GM21576 (cell line): ENCODE measurements around the gene CHD9NB.
"Not testable (repeated sequence)": the region's sequence is repeated elsewhere in the genome, so short reads cannot be mapped to it uniquely, and the experiment has no call there.

Source experiments
- ATAC-seq: cut with Tn5 transposase; IDR thresholded peaks from one replicate; pipeline ENCODE4 v1.9.1; 2021; ENCODE audit warnings: mild to moderate bottlenecking, moderate library complexity; ENCODE audit not compliant: unreplicated experiment

The CHD9NB gene

DNA sequence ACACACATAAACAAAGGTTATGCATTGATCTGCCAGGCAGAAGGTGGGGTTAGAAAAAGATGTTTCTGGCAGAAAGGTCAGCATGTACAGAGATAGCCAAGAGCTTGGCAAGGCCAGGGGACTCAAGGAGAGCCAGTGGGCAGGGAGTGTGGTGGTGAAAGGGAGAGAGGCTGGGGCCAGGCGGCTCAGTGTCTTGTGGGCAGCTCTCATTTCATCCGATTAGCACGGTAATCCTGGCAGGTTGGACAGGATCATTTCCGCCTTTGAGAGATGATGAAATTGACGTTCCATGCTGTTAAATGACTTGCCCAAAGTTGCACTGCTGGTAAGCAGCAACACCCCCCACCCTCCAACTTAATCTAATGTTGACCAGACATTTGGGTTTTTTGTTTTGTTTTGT is 5.7 kb upstream of the CHD9NB start:
- ATAC-seq, result no peak

DNA sequence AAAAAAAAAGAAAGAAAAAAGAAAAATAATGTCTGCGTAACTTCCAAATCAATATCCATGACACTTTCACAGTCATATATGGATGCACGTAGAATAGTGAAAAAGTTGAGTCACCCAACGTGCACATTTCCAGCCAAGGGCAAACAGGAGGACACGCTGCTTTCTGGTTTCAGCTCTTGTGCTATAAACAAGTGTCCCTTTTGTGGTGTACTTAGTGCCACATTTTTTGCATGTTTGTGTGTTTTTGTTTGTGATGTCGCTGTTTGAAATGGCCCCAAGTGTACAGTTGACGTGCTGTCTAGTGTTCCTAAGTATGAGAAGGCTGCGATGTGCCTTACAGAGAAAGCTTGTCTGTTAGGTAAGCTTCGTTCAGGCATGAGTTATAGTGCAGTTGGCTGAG is 5.0 kb upstream of the CHD9NB start:
- no peak for ATAC-seq

DNA sequence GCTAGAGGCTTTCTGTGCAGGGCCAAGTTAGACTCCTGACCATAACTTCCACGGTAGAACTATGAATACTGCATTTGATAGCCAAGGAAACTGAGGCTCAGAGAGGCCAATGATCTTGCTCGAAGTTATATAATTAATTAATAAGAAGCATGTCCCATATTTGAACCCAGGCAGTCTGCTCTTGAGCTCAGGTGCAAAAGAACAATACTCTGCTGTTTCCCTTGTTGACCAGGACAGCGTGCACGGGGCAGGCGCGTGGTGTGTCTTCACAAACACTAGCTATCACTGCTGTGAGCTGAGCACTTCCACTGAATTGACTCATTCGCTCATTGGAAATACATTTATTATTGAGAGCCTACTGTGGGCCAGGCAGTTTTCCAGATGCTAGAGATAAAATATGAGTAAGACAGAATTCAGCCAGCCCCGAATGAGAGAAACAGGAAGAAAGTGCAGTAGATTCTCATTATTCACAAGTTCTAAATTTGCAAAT is 3.7 kb upstream of the CHD9NB start:
- ATAC-seq, result no peak

DNA sequence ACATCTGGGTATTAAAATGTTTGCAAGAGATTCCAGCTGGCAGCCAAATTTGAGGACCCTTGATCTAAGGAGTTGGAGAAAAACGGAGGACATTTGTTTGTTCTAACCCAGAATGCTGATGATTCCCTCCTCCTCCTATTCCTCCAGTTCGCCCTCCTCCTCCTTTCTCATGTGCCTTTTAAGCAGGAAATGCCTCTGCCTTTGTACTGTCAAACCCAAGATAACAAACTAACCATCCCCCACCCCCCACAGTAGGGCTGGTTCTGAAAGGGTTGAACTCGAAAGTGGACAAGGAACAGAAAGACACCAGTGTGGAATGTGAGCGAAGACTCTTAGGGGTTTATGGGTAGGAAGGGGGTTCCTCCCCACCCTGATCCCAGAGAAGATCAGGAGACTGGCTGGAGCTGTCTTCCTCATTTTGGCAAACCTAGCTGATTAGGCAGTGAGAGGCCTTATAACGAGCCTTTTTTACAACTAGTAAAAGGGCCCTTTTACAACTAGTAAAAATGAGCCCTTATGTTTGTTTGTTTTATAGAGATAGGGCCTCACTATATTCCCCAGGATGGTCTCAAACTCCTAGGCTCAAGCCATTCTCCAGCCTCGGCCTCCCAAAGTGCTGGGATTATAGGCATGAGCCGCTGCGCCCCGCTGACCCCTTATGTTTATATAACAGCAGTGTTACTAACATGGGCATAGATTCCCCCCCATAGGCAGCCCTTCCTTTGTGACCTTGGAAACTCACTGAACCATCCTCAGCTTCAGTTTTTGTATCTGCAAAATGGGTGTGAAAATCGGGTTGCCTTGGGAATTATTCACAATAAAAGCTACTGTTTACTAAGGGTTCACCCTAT is 3.1 kb upstream of the CHD9NB start:
- ATAC-seq, result no peak

- ATAC-seq, result peak; percentile 68
Measured at GRCh38 chr16:53054670-53055485, 2.2 kb upstream of the CHD9NB start, which contains the start of gene CHD9. CHD9 (plus strand) TSS chr16:53054991; CDS start chr16:53156090, 101,099 bp downstream.

- ATAC-seq, result no peak
Measured at GRCh38 chr16:53053967-53054669, 1.4 kb upstream of the CHD9NB start.

DNA sequence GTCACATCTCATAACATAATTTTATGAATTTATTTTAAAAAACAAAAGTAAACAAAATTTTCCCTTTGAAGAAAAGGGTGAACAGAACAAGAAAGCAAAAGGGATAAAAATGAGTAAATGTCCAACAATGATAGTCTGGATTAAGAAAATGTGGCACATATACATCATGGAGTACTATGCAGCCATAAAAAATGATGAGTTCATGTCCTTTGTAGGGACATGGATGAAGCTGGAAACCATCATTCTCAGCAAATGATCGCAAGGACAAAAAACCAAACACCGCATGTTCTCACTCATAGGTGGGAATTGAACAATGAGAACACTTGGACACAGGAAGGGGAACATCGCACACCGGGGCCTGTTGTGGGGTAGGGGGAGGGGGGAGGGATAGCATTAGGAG is 1.4 kb downstream of the CHD9NB start:
- not testable (repeated sequence) for ATAC-seq

DNA sequence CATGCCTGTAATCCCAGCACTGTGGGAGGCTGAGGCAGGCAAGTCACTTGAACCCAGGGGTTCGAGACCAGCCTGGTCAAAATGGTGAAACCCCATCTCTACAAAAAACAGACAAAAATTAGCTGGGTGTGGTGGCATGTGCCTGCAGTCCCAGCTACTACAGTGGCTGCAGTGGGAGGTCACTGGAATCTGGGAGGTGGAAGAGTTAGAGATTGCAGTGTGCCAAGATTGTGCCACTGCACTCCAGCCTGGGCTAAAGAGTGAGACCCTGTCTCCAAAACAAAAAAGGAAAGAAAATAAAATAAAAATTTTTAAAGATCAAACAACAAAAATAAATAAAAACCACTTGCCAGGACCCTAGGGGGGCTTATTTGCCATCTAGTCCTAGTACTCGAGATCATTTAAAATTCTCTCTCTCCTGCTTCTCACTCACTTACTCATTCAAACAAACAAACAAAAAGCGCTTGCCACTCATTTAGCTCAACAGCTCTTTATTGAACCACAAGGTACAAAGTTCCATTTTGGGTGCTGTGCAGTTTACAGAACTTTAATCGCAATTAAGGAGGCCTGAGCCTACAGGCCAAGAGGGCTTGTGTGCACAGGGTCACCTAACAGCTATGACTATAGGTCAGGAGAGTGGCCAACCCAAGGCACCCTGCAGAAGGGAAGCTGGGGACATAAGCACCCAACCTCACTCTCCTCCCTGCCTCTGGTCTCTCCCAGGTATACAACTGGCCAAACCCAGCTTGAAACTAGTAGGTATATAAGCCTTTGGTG is 4.4 kb downstream of the CHD9NB start:
- ATAC-seq, result no peak

DNA sequence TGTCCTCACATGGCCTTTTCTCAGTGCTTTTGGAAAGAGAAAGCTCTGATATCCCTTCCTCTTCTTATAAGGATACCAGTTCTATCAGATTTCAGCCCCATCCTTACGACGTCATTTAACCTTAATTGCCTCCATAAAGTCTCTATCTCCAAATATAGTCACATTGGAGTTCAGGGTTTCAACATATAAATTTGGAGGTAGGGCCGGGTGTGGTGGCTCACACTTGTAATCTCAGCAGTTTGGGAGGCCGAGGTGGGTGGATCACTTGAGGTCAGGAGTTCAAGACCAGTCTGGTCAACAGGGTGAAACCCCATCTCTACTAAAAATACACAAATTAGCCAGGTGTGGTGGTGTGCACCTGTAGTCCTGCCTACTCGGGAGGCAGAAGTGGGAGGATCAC is 5.2 kb downstream of the CHD9NB start:
- not testable (repeated sequence) for ATAC-seq

DNA sequence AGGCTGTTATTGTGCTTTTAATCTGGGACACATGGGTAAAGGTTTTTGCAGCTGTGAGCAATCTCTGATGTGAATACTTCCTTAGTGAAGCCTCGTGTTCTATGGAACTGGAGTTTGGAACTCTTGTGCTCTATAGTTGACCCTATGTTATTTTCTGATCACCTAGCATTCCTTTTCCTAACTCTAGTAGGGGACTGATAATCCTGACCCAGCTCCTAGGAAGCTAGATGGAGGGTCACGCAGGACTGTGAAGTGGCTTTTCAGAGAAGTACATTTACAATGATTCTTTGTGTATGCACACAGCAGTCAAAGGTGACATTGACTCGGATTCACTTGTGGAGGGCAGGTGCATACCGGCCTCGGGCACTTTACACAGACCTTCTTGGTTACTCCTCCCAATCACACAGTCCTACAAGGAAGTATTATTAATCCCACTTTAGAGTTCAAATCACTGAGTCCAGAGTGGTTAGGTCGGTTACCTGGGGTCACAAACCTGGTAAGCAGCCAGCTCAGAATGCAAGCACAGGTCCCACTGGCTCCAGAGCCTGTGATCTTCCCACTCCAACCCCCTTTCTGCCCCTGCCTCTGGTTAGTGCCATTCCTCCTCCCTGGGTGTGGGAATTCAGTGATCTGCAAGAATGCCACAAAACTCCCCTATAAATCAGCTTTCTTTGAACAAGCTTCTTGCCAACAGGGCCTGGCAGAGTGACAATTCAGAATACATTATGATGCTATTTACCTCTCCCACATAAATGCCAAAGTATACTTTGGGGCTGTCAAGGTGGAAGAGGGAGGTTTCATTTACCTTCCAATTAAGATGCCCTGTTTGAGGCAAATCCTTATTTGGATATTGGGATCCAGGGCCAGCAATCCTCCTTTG is 7.1 kb downstream of the CHD9NB start:
- no peak for ATAC-seq

GRCh38 chr16:53043986-53044601 is 8.6 kb downstream of the CHD9NB start:
- ATAC-seq, result no peak

DNA sequence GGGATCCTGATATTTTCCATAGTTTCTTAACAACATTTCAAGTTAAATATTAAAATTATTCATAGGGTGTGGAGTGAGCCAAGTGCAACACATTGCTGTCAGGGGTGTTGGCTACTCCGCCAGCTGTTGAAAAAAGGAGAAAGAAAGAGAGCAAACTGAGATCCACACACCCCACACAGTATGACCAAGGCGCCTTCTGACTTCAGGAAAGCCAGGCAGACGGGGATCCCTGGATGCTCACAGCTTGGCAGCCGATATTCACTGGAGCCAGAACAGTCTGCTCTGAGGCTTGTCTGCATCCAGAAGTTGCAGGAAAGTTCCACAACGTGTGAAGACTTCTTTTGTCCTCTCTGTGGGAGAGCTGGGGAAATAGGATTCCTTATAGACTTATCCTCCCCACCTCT is 9.3 kb downstream of the CHD9NB start:
- no peak for ATAC-seq

- no peak for ATAC-seq
Measured at GRCh38 chr16:53042235-53042701, 10.4 kb downstream of the CHD9NB start.

GRCh38 chr16:53041320-53042051 is 11.2 kb downstream of the CHD9NB start:
- ATAC-seq, result no peak

GRCh38 chr16:53040788-53041187 is 11.9 kb downstream of the CHD9NB start:
- no peak for ATAC-seq

DNA sequence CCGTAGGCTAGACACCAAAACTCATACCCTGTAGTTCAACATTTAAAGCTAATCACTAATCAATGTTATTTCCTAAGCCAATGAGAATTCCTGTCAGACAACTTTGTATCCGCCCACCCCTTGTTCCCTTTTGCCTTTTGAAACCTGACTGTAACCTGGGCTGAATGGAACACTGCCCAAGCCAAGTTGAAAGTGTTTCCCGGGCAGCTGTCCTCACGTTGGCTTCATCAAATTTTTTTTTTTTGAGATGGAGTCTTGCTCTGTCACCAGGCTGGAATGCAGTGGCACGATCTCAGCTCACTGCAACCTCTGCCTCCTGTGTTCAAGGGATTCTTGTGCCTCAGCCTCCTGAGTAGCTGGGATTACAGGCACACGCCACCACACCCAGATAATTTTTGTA is 16.0 kb downstream of the CHD9NB start:
- not testable (repeated sequence) for ATAC-seq

GRCh38 chr16:53036066-53036465 is 16.6 kb downstream of the CHD9NB start:
- ATAC-seq, result no peak
